Endothelial cell of umbilical vein (primary cell): ENCODE data around the gene TMEM135. TPM values are rescaled to one million over a fixed set of nuclear protein-coding genes. Genes with fewer than 3 reads are reported as not detected.

Experiments
- BruUV-seq: library from RNA; stranded (reverse); fragments of 400-500 nt; replicated peaks from 2 replicates; lab custom pipeline; 2021; lab: Mats Ljungman, UMichigan
- CTCF ChIA-PET: fragments of 300-600, 350-600 bp; sonication (Branson Sonifier 250); formaldehyde crosslinking; loops from one replicate; lab custom pipeline; 2021; ENCODE audit warnings: antibody characterized with exemption, inconsistent platforms; lab: Charles Lee
- POLR2A ChIA-PET: fragments of 300-600, 350-600 bp; sonication (Branson Sonifier 250); formaldehyde crosslinking; loops from one replicate; lab custom pipeline; 2021; ENCODE audit warnings: antibody characterized with exemption, inconsistent platforms; lab: Charles Lee
- DNase-seq: peaks from one replicate; pipeline ENCODE4 v3.0.0-alpha.2; 2011; ENCODE audit warnings: low read depth, low spot score
- FAIRE-seq: peaks from 2 replicates; lab custom pipeline; 2011; peaks lifted over from hg19 to GRCh38; lab: Jason Lieb, UNC
- H2AFZ ChIP-seq: 2 replicates; pipeline ENCODE4 v1.6.0; 2012; ENCODE audit warnings: low read depth, low read length, control low read depth, inconsistent platforms
- H3K27ac ChIP-seq: 2 replicates; pipeline ENCODE4 v1.5.1; 2011; ENCODE audit warnings: low read depth, mild to moderate bottlenecking, control low read depth, low read length, moderate library complexity; ENCODE audit not compliant: insufficient read depth
- H3K27me3 ChIP-seq, 2 experiments: 2 replicates each; pipeline versions ENCODE4 v1.6.0 to v1.6.1; 2011; ENCODE audit warnings: low read length in 2 of 2, mixed read lengths in 1 of 2; ENCODE audit not compliant: control insufficient read depth in 2 of 2, insufficient read depth in 2 of 2
- H3K36me3 ChIP-seq, 2 experiments: 2 replicates in 1 of 2; 3 replicates in 1 of 2; pipeline ENCODE4 v1.5.1; 2011; ENCODE audit warnings: low read length in 2 of 2, mild to moderate bottlenecking in 1 of 2, moderate library complexity in 1 of 2; ENCODE audit not compliant: control insufficient read depth in 2 of 2, insufficient read depth in 2 of 2; ENCODE audit errors: extremely low read depth in 1 of 2
- H3K4me1 ChIP-seq: 3 replicates; pipeline ENCODE4 v1.5.1; 2011; ENCODE audit warnings: mild to moderate bottlenecking, low read length; ENCODE audit not compliant: control insufficient read depth, insufficient read depth; ENCODE audit errors: extremely low read depth
- H3K4me2 ChIP-seq: 2 replicates; pipeline ENCODE4 v1.6.1; 2011; ENCODE audit warnings: low read length, control low read depth, mixed read lengths; ENCODE audit not compliant: insufficient read depth
- H3K4me3 ChIP-seq, 3 experiments: fragments of 200-600 bp in 1 of 3; sonication (generic), shearing (Covaris generic) in 1 of 3; replicated peaks in 1 of 3; 2 replicates each; pipeline ENCODE4 v1.5.1; 2011 to 2016; ENCODE audit warnings: control low read depth in 3 of 3, low read length in 3 of 3, mild to moderate bottlenecking in 2 of 3, inconsistent platforms in 1 of 3, low read depth in 1 of 3, moderate library complexity in 1 of 3; ENCODE audit not compliant: insufficient read depth in 1 of 3
- H3K79me2 ChIP-seq: 2 replicates; pipeline ENCODE4 v1.6.0; 2012; ENCODE audit warnings: low read length, inconsistent platforms; ENCODE audit not compliant: control insufficient read depth, insufficient read depth
- H3K9ac ChIP-seq: replicated peaks from 2 replicates; pipeline ENCODE3; 2011; ENCODE audit warnings: low read length, control low read depth; ENCODE audit not compliant: insufficient read depth; ENCODE audit errors: extremely low read depth
- H3K9me1 ChIP-seq: replicated peaks from 3 replicates; pipeline ENCODE4 v1.6.0; 2011; ENCODE audit warnings: mild to moderate bottlenecking, low read length; ENCODE audit not compliant: control insufficient read depth, insufficient read depth; ENCODE audit errors: extremely low read depth
- H3K9me3 ChIP-seq: replicated peaks from 2 replicates; pipeline ENCODE4 v1.5.1; 2012; ENCODE audit warnings: low read length, inconsistent platforms; ENCODE audit not compliant: control insufficient read depth, insufficient read depth
- H4K20me1 ChIP-seq: replicated peaks from 2 replicates; pipeline ENCODE3; 2011; ENCODE audit warnings: mild to moderate bottlenecking, low read length; ENCODE audit not compliant: control insufficient read depth, insufficient read depth; ENCODE audit errors: extremely low read depth
- CTCF ChIP-seq, 2 donors: IDR thresholded peaks; 1 replicate in 1 of 2; 2 replicates in 1 of 2; pipeline ENCODE4 v1.5.1; 2011; ENCODE audit warnings: low read length in 2 of 2, mild to moderate bottlenecking in 2 of 2, moderate library complexity in 2 of 2, control low read depth in 1 of 2, inconsistent platforms in 1 of 2, low read depth in 1 of 2; ENCODE audit not compliant: insufficient read depth in 1 of 2; ENCODE audit errors: extremely low read depth in 1 of 2
- FOS ChIP-seq: IDR thresholded peaks from 2 replicates; pipeline ENCODE4 v1.6.1; 2011; ENCODE audit warnings: mild to moderate bottlenecking, low read length, moderate library complexity, borderline replicate concordance; ENCODE audit not compliant: insufficient read depth
- GATA2 ChIP-seq: IDR thresholded peaks from 2 replicates; pipeline ENCODE4 v1.7.0; 2011; ENCODE audit warnings: low read depth, mild to moderate bottlenecking, moderate library complexity, mixed read lengths, low read length; ENCODE audit not compliant: insufficient read length, insufficient read depth
- JUN ChIP-seq: IDR thresholded peaks from 2 replicates; pipeline ENCODE4 v1.6.1; 2011; ENCODE audit warnings: borderline replicate concordance, low read depth; ENCODE audit not compliant: insufficient read length, insufficient read depth
- MAX ChIP-seq: IDR thresholded peaks from 2 replicates; pipeline ENCODE4 v1.6.1; 2011; ENCODE audit not compliant: insufficient read depth, insufficient read length
- POLR2AphosphoS5 ChIP-seq: IDR thresholded peaks from 2 replicates; pipeline ENCODE4 v1.6.1; 2012; ENCODE audit warnings: low read depth, mild to moderate bottlenecking, control low read depth, low read length, moderate library complexity; ENCODE audit not compliant: insufficient read depth
- dilution Hi-C: fragments of 300-500 bp; cut with MboI; formaldehyde crosslinking; loops from one replicate; pipeline ENCODE4 v1.15.0; 2019; ENCODE audit warnings: low sequenced_read_pairs; ENCODE audit not compliant: extremely low pct_ligation_motif_present
- intact Hi-C: fragments of 100-400 bp; cut with micrococcal nuclease; formaldehyde crosslinking; loops from one replicate; pipeline ENCODE4 v1.10.0; 2022
- polyA plus RNA-seq, 4 experiments: library from polyadenylated mRNA; depleted of rRNA in 3 of 4; stranded (reverse) in 3 of 4; unstranded in 1 of 4; fragments of >200 nt; gene quantifications; 2 replicates each; pipeline versions ENCODE4 v1.2.1 to v1.2.3, GENCODE V29; 2011 to 2012; ENCODE audit warnings: missing spikeins in 1 of 4
- total RNA-seq: library from RNA; stranded (reverse); gene quantifications from 2 replicates; pipeline ENCODE4 v1.2.3, GENCODE V29; 2021

The TMEM135 gene
- total and polyA plus RNA-seq, 2 donors (not counting 3 experiments of a cell fraction or from before 2014, with no cell fraction given): 12.3 to 33.2 TPM

- no peak overlapping the region for H3K9ac ChIP-seq
- DNase-seq: no peak
- dilution Hi-C loops (no loop called here), intact Hi-C loops (no loop called here)
- no peaks in the 10 kb centered on the region for H3K36me3 ChIP-seq
- no peaks in the 10 kb centered on the region for H3K79me2 ChIP-seq
- H3K4me1 ChIP-seq: peaks cover 13% of the 10 kb centered on the region
- no peaks in the 10 kb centered on the region for H4K20me1 ChIP-seq
- BruUV-seq: no TSS peak
- ChIA-PET CTCF (interaction anchor here (1.1 kb wide), 1 partner anchor 9 kb away, joined by 4 read pairs; no protein-coding TSS in a partner anchor), POLR2A (no interaction called here)
- H3K4me3 ChIP-seq: no peak overlapping the region
- H3K27me3 ChIP-seq: no peaks in the 10 kb centered on the region
- no peak overlapping the region for H3K27ac ChIP-seq
- H3K9me1 ChIP-seq: no peaks in the 10 kb centered on the region
- FAIRE-seq: no peak
- no peak overlapping the region for H3K4me2 ChIP-seq
- no peaks in the 10 kb centered on the region for H3K9me3 ChIP-seq
- no peak overlapping the region for H2AFZ ChIP-seq
- TF ChIP-seq MAX (no peak), FOS (no peak), POLR2AphosphoS5 (no peak), JUN (no peak), GATA2 (no peak)
Measured at GRCh38 chr11:87361891-87362290, 324.2 kb downstream of the TMEM135 start.

GRCh38 chr11:87366346-87366745, 328.6 kb downstream of the TMEM135 start:
- no TSS peak for BruUV-seq
- Histone ChIP-seq H3K9me3 (no peaks in the 10 kb centered on the region), H3K27ac (peak overlapping the region; percentile 49), H3K36me3 (no peaks in the 10 kb centered on the region), H3K9ac (no peak overlapping the region), H3K4me1 (peaks cover 47% of the 10 kb centered on the region), H3K9me1 (no peaks in the 10 kb centered on the region), H3K27me3 (no peaks in the 10 kb centered on the region), H3K79me2 (no peaks in the 10 kb centered on the region), H2AFZ (no peak overlapping the region), H4K20me1 (no peaks in the 10 kb centered on the region), H3K4me2 (peak overlapping the region; percentile 46), H3K4me3 (no peak overlapping the region)
- FAIRE-seq: peak; percentile 72
- TF ChIP-seq CTCF (IDR thresholded peaks at IDR 0.05; ENCODE audit: extremely low read depth in 1 of 2, insufficient read depth in 1 of 2, low read depth in 1 of 2, low read length in 2 of 2) (no peak), GATA2 (peak; percentile 64), FOS (peak; percentile 79)
- ChIA-PET CTCF (interaction anchor here (3.0 to 6.2 kb wide), 3 partner anchors 10 to 55 kb away, joined by 10 to 104 read pairs (median 53); no protein-coding TSS in a partner anchor), POLR2A (no interaction called here)
- peak; percentile 41 for DNase-seq
- dilution Hi-C loops: no loop called here
- intact Hi-C loops: loop anchor here (5.0 kb wide), 1 partner anchor 429 kb away; no protein-coding TSS in a partner anchor
